ENCODE results near the gene PRDM1.

Gene PRDM1

GRCh38 chr6:106134906-106135634, 48.9 kb downstream of the PRDM1 start:
- Histone ChIP-seq H3K36me3 (ENCODE audit: control insufficient read depth, insufficient read depth, low read length) (no peaks in the 10 kb centered on the region), H3K4me1 (ENCODE audit: control insufficient read depth, insufficient read depth, low read length) (no peaks in the 10 kb centered on the region), H3K4me3 (ENCODE audit: low read length) (no peak overlapping the region), H3K9me3 (ENCODE audit: control insufficient read depth, insufficient read depth, low read length) (no peaks in the 10 kb centered on the region), H3K27me3 (ENCODE audit: control insufficient read depth, insufficient read depth, low read length) (no peaks in the 10 kb centered on the region), H3K27ac (ENCODE audit: low read length) (no peak overlapping the region)
- no CpG with 5 or more reads among the region's 18 CpGs for WGBS (ENCODE audit: insufficient coverage, insufficient read length)
- DNase-seq (ENCODE audit: low read depth, low spot score) = no peak

- no peaks in the 10 kb centered on the region for H3K27me3 ChIP-seq (ENCODE audit: control insufficient read depth, insufficient read depth, low read length)
- no CpG with 5 or more reads among the region's 16 CpGs for WGBS (ENCODE audit: insufficient coverage, insufficient read length)
- H3K27ac ChIP-seq (ENCODE audit: low read length) = no peak overlapping the region
- no peaks in the 10 kb centered on the region for H3K4me1 ChIP-seq (ENCODE audit: control insufficient read depth, insufficient read depth, low read length)
- H3K4me3 ChIP-seq (ENCODE audit: low read length) = no peak overlapping the region
- H3K36me3 ChIP-seq (ENCODE audit: control insufficient read depth, insufficient read depth, low read length) = no peaks in the 10 kb centered on the region
- no peak for DNase-seq (ENCODE audit: low read depth, low spot score)
- no peaks in the 10 kb centered on the region for H3K9me3 ChIP-seq (ENCODE audit: control insufficient read depth, insufficient read depth, low read length)
Observed at GRCh38 chr6:106135911-106136571, 49.9 kb downstream of the PRDM1 start.

GRCh38 chr6:106136845-106137244, 50.7 kb downstream of the PRDM1 start:
- no peaks in the 10 kb centered on the region for H3K9me3 ChIP-seq (ENCODE audit: control insufficient read depth, insufficient read depth, low read length)
- WGBS (ENCODE audit: insufficient coverage, insufficient read length) = no CpG with 5 or more reads among the region's 5 CpGs
- no peaks in the 10 kb centered on the region for H3K4me1 ChIP-seq (ENCODE audit: control insufficient read depth, insufficient read depth, low read length)
- no peak overlapping the region for H3K4me3 ChIP-seq (ENCODE audit: low read length)
- no peaks in the 10 kb centered on the region for H3K36me3 ChIP-seq (ENCODE audit: control insufficient read depth, insufficient read depth, low read length)
- H3K27ac ChIP-seq (ENCODE audit: low read length) = no peak overlapping the region
- H3K27me3 ChIP-seq (ENCODE audit: control insufficient read depth, insufficient read depth, low read length) = no peaks in the 10 kb centered on the region
- DNase-seq (ENCODE audit: low read depth, low spot score) = no peak

- no peaks in the 10 kb centered on the region for H3K27me3 ChIP-seq (ENCODE audit: control insufficient read depth, insufficient read depth, low read length)
- DNase-seq (ENCODE audit: low read depth, low spot score) = no peak
- H3K4me1 ChIP-seq (ENCODE audit: control insufficient read depth, insufficient read depth, low read length) = no peaks in the 10 kb centered on the region
- no peaks in the 10 kb centered on the region for H3K9me3 ChIP-seq (ENCODE audit: control insufficient read depth, insufficient read depth, low read length)
- no CpG with 5 or more reads among the region's 6 CpGs for WGBS (ENCODE audit: insufficient coverage, insufficient read length)
- no peak overlapping the region for H3K27ac ChIP-seq (ENCODE audit: low read length)
- no peaks in the 10 kb centered on the region for H3K36me3 ChIP-seq (ENCODE audit: control insufficient read depth, insufficient read depth, low read length)
- no peak overlapping the region for H3K4me3 ChIP-seq (ENCODE audit: low read length)
Observed at GRCh38 chr6:106138151-106138550, 52.0 kb downstream of the PRDM1 start.

- H3K27ac ChIP-seq (ENCODE audit: low read length) = no peak overlapping the region
- H3K4me3 ChIP-seq (ENCODE audit: low read length) = no peak overlapping the region
- DNase-seq (ENCODE audit: low read depth, low spot score) = no peak
- WGBS (ENCODE audit: insufficient coverage, insufficient read length) = no CpG with 5 or more reads among the region's 9 CpGs
- peaks cover 1% of the 10 kb centered on the region for H3K4me1 ChIP-seq (ENCODE audit: control insufficient read depth, insufficient read depth, low read length)
- H3K36me3 ChIP-seq (ENCODE audit: control insufficient read depth, insufficient read depth, low read length) = no peaks in the 10 kb centered on the region
- H3K9me3 ChIP-seq (ENCODE audit: control insufficient read depth, insufficient read depth, low read length) = no peaks in the 10 kb centered on the region
- no peaks in the 10 kb centered on the region for H3K27me3 ChIP-seq (ENCODE audit: control insufficient read depth, insufficient read depth, low read length)
Observed at GRCh38 chr6:106141441-106142237, 55.5 kb downstream of the PRDM1 start.

- Histone ChIP-seq H3K27ac (ENCODE audit: low read length) (no peak overlapping the region), H3K36me3 (ENCODE audit: control insufficient read depth, insufficient read depth, low read length) (no peaks in the 10 kb centered on the region), H3K9me3 (ENCODE audit: control insufficient read depth, insufficient read depth, low read length) (no peaks in the 10 kb centered on the region), H3K4me1 (ENCODE audit: control insufficient read depth, insufficient read depth, low read length) (peaks cover 1% of the 10 kb centered on the region), H3K4me3 (ENCODE audit: low read length) (no peak overlapping the region), H3K27me3 (ENCODE audit: control insufficient read depth, insufficient read depth, low read length) (no peaks in the 10 kb centered on the region)
- no CpG with 5 or more reads among the region's 2 CpGs for WGBS (ENCODE audit: insufficient coverage, insufficient read length)
- DNase-seq (ENCODE audit: low read depth, low spot score) = no peak
Observed at GRCh38 chr6:106142876-106143431, 56.8 kb downstream of the PRDM1 start.

- Histone ChIP-seq H3K4me3 (ENCODE audit: low read length) (no peak overlapping the region), H3K4me1 (ENCODE audit: control insufficient read depth, insufficient read depth, low read length) (peaks cover 1% of the 10 kb centered on the region), H3K36me3 (ENCODE audit: control insufficient read depth, insufficient read depth, low read length) (no peaks in the 10 kb centered on the region), H3K27me3 (ENCODE audit: control insufficient read depth, insufficient read depth, low read length) (no peaks in the 10 kb centered on the region), H3K9me3 (ENCODE audit: control insufficient read depth, insufficient read depth, low read length) (no peaks in the 10 kb centered on the region), H3K27ac (ENCODE audit: low read length) (no peak overlapping the region)
- no peak for DNase-seq (ENCODE audit: low read depth, low spot score)
- WGBS (ENCODE audit: insufficient coverage, insufficient read length) = no CpG with 5 or more reads among the region's 12 CpGs
Observed at GRCh38 chr6:106143665-106144064, 57.5 kb downstream of the PRDM1 start.

GRCh38 chr6:106145144-106145543, 59.0 kb downstream of the PRDM1 start:
- Histone ChIP-seq H3K4me1 (ENCODE audit: control insufficient read depth, insufficient read depth, low read length) (peaks cover 1% of the 10 kb centered on the region), H3K27me3 (ENCODE audit: control insufficient read depth, insufficient read depth, low read length) (no peaks in the 10 kb centered on the region), H3K36me3 (ENCODE audit: control insufficient read depth, insufficient read depth, low read length) (no peaks in the 10 kb centered on the region), H3K4me3 (ENCODE audit: low read length) (no peak overlapping the region), H3K9me3 (ENCODE audit: control insufficient read depth, insufficient read depth, low read length) (no peaks in the 10 kb centered on the region), H3K27ac (ENCODE audit: low read length) (no peak overlapping the region)
- DNase-seq (ENCODE audit: low read depth, low spot score) = no peak
- no CpG with 5 or more reads among the region's 4 CpGs for WGBS (ENCODE audit: insufficient coverage, insufficient read length)

GRCh38 chr6:106145741-106146227, 59.6 kb downstream of the PRDM1 start:
- Histone ChIP-seq H3K4me3 (ENCODE audit: low read length) (no peak overlapping the region), H3K9me3 (ENCODE audit: control insufficient read depth, insufficient read depth, low read length) (no peaks in the 10 kb centered on the region), H3K27ac (ENCODE audit: low read length) (no peak overlapping the region), H3K4me1 (ENCODE audit: control insufficient read depth, insufficient read depth, low read length) (peaks cover 1% of the 10 kb centered on the region), H3K27me3 (ENCODE audit: control insufficient read depth, insufficient read depth, low read length) (no peaks in the 10 kb centered on the region), H3K36me3 (ENCODE audit: control insufficient read depth, insufficient read depth, low read length) (no peaks in the 10 kb centered on the region)
- WGBS (ENCODE audit: insufficient coverage, insufficient read length) = no CpG with 5 or more reads among the region's 7 CpGs
- DNase-seq (ENCODE audit: low read depth, low spot score) = no peak

- DNase-seq (ENCODE audit: low read depth, low spot score) = no peak
- Histone ChIP-seq H3K27ac (ENCODE audit: low read length) (no peak overlapping the region), H3K36me3 (ENCODE audit: control insufficient read depth, insufficient read depth, low read length) (no peaks in the 10 kb centered on the region), H3K9me3 (ENCODE audit: control insufficient read depth, insufficient read depth, low read length) (no peaks in the 10 kb centered on the region), H3K4me3 (ENCODE audit: low read length) (no peak overlapping the region), H3K27me3 (ENCODE audit: control insufficient read depth, insufficient read depth, low read length) (no peaks in the 10 kb centered on the region), H3K4me1 (ENCODE audit: control insufficient read depth, insufficient read depth, low read length) (peaks cover 1% of the 10 kb centered on the region)
- no CpG with 5 or more reads among the region's 2 CpGs for WGBS (ENCODE audit: insufficient coverage, insufficient read length)
Observed at GRCh38 chr6:106146852-106147351, 60.8 kb downstream of the PRDM1 start.
